WTC11 (cell line): ENCODE results near the gene SEL1L3. TPM values are rescaled to one million over a fixed set of nuclear protein-coding genes. Genes with fewer than 3 reads are reported as not detected.

Source experiments
- ATAC-seq: fragments of 200-7000 bp; cut with Tn5 transposase; 2 replicates; pipeline ENCODE4 v1.10.0; 2021; ENCODE audit warnings: mild to moderate bottlenecking, moderate library complexity
- CTCF ChIA-PET: fragments of 300-600 bp; sonication (Branson Sonifier 250); formaldehyde crosslinking; loops from one replicate; lab custom pipeline; 2021; ENCODE audit warnings: antibody characterized with exemption; lab: Charles Lee
- POLR2A ChIA-PET: fragments of 350-600 bp; sonication (Branson Sonifier 250); formaldehyde crosslinking; loops from one replicate; lab custom pipeline; 2021; ENCODE audit warnings: antibody characterized with exemption; lab: Charles Lee
- DNase-seq: peaks from one replicate; pipeline ENCODE4 v3.0.0; 2021; ENCODE audit warnings: low spot score
- H3K27ac Mint-ChIP-seq: 2 replicates; pipeline ENCODE4 v1.8.0; 2021; ENCODE audit warnings: mixed read lengths
- H3K27me3 Mint-ChIP-seq: 2 replicates; pipeline ENCODE4 v1.8.0; 2021; ENCODE audit warnings: low read depth, mild to moderate bottlenecking, moderate library complexity, mixed read lengths
- H3K36me3 Mint-ChIP-seq: 2 replicates; pipeline ENCODE4 v1.8.0; 2021; ENCODE audit warnings: mixed read lengths
- H3K4me1 Mint-ChIP-seq: 2 replicates; pipeline ENCODE4 v1.8.0; 2022; ENCODE audit warnings: mixed read lengths
- H3K4me3 Mint-ChIP-seq: 2 replicates; pipeline ENCODE4 v1.8.0; 2021; ENCODE audit warnings: mild to moderate bottlenecking, moderate library complexity, mixed read lengths
- H3K9me3 Mint-ChIP-seq: 2 replicates; pipeline ENCODE4 v1.8.0; 2021; ENCODE audit warnings: mixed read lengths
- ATF2 ChIP-seq: sonication (generic); formaldehyde crosslinking; IDR thresholded peaks from 2 replicates; pipeline ENCODE4 v1.8.1; 2022; ENCODE audit warnings: low read depth, missing genetic modification reagents, borderline replicate concordance
- CBFB ChIP-seq: sonication (generic); formaldehyde crosslinking; IDR thresholded peaks from 2 replicates; pipeline ENCODE4 v1.8.1; 2022; ENCODE audit warnings: mild to moderate bottlenecking, low read depth, missing genetic modification reagents
- GTF2I ChIP-seq: fragments of 250-450 bp; sonication (Bioruptor Pico); conservative IDR thresholded peaks from 2 replicates; pipeline ENCODE4 v1.4.0; 2021; ENCODE audit warnings: mild to moderate bottlenecking
- MLX ChIP-seq: sonication (generic); formaldehyde crosslinking; IDR thresholded peaks from 2 replicates; pipeline ENCODE4 v1.8.1; 2023; ENCODE audit warnings: mild to moderate bottlenecking, missing genetic modification reagents, moderate library complexity
- MYBL2 ChIP-seq: sonication (generic); formaldehyde crosslinking; IDR thresholded peaks from 2 replicates; pipeline ENCODE4 v1.8.1; 2023; ENCODE audit warnings: mild to moderate bottlenecking, moderate library complexity, missing genetic modification reagents
- NFATC4 ChIP-seq: fragments of 250-450 bp; sonication (Bioruptor Pico); IDR thresholded peaks from 2 replicates; pipeline ENCODE4 v1.9.0; 2021; ENCODE audit warnings: mild to moderate bottlenecking
- NFE2L1 ChIP-seq: sonication (generic); formaldehyde crosslinking; IDR thresholded peaks from 2 replicates; pipeline ENCODE4 v1.8.1; 2023; ENCODE audit warnings: missing genetic modification reagents
- TP53 ChIP-seq: sonication (generic); formaldehyde crosslinking; IDR thresholded peaks from 2 replicates; pipeline ENCODE4 v1.8.1; 2023; ENCODE audit warnings: mild to moderate bottlenecking, missing genetic modification reagents
- ZNF263 ChIP-seq: sonication (generic); formaldehyde crosslinking; IDR thresholded peaks from 2 replicates; pipeline ENCODE4 v1.8.1; 2022; ENCODE audit warnings: low read depth, mild to moderate bottlenecking, moderate library complexity, missing genetic modification reagents
- ZNF416 ChIP-seq: fragments of 250-450 bp; sonication (Bioruptor Pico); IDR thresholded peaks from 2 replicates; pipeline ENCODE4 v1.9.0; 2021; ENCODE audit warnings: mild to moderate bottlenecking, inconsistent platforms
- total RNA-seq: library from RNA; stranded (reverse); gene quantifications from 3 replicates; pipeline ENCODE4 v1.2.3, GENCODE V29; 2021
- TF ChIP-seq, protein P1 (sequence below): fragments of 250-450 bp; sonication (Bioruptor Pico); IDR thresholded peaks from 2 replicates; pipeline ENCODE4 v1.8.0; 2021; ENCODE audit warnings: mild to moderate bottlenecking
- TF ChIP-seq, protein P2 (sequence below): sonication (generic); formaldehyde crosslinking; IDR thresholded peaks from 2 replicates; pipeline ENCODE4 v1.8.0; 2023; ENCODE audit warnings: missing genetic modification reagents
- TF ChIP-seq, protein P3 (sequence below): fragments of 250-450 bp; sonication (Bioruptor Pico); IDR thresholded peaks from 2 replicates; pipeline ENCODE4 v1.9.0; 2021; ENCODE audit warnings: mild to moderate bottlenecking, borderline replicate concordance

SEL1L3 gene
- total RNA-seq, 1 experiment from 2014 or later, result 31.5 TPM

DNA sequence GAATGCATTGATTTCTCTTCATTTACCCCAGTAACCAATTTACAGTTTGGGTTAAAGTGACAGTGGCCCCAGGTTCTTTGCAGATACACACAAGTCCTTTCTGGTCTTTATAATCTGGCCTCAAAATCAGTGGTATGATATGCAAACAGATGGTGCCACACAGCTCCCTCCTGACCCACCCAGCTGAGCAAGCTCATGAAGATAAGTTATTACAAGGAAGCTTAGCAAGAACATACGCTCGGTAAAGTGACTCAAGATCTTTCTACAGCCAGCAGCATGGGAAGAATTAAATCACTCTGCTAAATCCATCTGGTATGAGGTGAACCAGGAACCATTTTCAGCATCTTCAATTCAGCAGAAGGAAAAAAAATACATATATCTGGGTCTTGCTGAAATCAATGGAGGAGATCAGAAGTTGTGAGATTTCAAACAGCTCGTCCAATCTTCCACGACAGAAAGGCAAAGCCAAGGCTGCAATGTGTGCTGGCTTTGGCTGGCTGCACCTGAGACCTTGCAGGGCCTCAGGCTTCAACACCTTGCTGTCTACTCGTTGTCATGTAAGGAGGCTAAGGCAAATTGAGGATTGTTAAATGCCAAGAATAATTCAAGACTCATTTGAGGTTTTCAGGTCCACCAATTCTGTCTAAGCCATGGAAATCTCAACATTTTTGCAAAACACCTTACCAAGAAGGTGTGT, 28.2 kb downstream of the SEL1L3 start (continued):
- TF ChIP-seq ATF2 (CRISPR knock-in tag) (no peak), GTF2I (no peak), NFE2L1 (CRISPR knock-in tag) (no peak)

DNA sequence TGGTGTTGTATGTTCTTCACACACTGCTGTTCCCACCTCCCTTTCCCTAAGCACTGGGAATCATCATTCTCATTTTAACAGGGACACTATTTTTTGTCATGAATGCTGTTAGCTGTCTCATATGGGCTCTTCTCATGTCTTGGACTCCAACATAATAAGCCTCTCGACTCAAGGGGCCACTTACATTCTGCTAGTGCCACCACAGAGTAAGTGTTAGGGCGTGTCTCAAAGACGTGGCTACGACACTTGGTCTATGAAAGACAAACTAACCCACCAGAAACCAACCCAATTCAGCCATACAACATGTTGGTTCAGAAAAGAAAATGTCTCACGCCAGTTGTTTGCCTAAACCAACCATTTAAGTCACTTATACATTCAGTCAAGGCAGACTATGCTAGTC, 32.2 kb downstream of the SEL1L3 start:
- H3K4me1 Mint-ChIP-seq, result peaks cover 5% of the 10 kb centered on the region
- H3K27me3 Mint-ChIP-seq, result no peaks in the 10 kb centered on the region
- H3K9me3 Mint-ChIP-seq, result no peaks in the 10 kb centered on the region
- H3K27ac Mint-ChIP-seq, result no peak overlapping the region
- ATAC-seq (no peak), DNase-seq (no peak)
- H3K4me3 Mint-ChIP-seq, result no peak overlapping the region
- peaks cover 11% of the 10 kb centered on the region; the same call in 1 of the 2 replicates for H3K36me3 Mint-ChIP-seq
- CTCF ChIA-PET, result no interaction called here
- POLR2A ChIA-PET, result no interaction called here
- no peak for TF ChIP-seq MLX (CRISPR knock-in tag)
- no peak for TF ChIP-seq TP53 (CRISPR knock-in tag)
- no peak for TF ChIP-seq ZNF263 (CRISPR knock-in tag)

DNA sequence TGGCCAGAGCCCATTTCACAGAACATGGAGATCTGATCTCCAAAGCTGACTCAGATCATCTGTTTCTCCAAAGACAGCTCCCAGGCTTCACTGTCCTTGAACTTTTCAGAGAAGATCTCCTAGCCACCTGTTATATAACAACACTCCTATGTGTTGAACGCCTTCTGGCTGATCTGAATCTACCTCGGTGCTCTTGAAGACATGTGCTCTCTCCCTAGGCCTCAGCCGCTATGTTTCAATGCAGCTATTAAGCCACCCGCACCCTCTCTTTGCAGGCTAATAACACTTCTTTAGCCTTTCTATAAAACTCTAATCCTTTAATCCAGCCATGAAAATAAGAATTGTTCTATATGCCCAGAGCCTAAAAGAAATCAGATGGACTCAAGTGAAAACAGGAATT, 34.9 kb downstream of the SEL1L3 start:
- ATAC-seq (no peak), DNase-seq (no peak)
- H3K9me3 Mint-ChIP-seq, result no peaks in the 10 kb centered on the region
- no peaks in the 10 kb centered on the region for H3K27me3 Mint-ChIP-seq
- TF ChIP-seq, protein P1, sequence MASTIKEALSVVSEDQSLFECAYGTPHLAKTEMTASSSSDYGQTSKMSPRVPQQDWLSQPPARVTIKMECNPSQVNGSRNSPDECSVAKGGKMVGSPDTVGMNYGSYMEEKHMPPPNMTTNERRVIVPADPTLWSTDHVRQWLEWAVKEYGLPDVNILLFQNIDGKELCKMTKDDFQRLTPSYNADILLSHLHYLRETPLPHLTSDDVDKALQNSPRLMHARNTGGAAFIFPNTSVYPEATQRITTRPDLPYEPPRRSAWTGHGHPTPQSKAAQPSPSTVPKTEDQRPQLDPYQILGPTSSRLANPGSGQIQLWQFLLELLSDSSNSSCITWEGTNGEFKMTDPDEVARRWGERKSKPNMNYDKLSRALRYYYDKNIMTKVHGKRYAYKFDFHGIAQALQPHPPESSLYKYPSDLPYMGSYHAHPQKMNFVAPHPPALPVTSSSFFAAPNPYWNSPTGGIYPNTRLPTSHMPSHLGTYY (CRISPR knock-in tag), result no peak
- TF ChIP-seq NFE2L1 (CRISPR knock-in tag), result no peak
- TF ChIP-seq ZNF416 (CRISPR knock-in tag), result no peak
- no peak for TF ChIP-seq NFATC4
- TF ChIP-seq, protein P2, sequence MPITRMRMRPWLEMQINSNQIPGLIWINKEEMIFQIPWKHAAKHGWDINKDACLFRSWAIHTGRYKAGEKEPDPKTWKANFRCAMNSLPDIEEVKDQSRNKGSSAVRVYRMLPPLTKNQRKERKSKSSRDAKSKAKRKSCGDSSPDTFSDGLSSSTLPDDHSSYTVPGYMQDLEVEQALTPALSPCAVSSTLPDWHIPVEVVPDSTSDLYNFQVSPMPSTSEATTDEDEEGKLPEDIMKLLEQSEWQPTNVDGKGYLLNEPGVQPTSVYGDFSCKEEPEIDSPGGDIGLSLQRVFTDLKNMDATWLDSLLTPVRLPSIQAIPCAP (CRISPR knock-in tag), result no peak
- TF ChIP-seq MYBL2, result no peak
- TF ChIP-seq CBFB (CRISPR knock-in tag), result no peak
- TF ChIP-seq, protein P3, sequence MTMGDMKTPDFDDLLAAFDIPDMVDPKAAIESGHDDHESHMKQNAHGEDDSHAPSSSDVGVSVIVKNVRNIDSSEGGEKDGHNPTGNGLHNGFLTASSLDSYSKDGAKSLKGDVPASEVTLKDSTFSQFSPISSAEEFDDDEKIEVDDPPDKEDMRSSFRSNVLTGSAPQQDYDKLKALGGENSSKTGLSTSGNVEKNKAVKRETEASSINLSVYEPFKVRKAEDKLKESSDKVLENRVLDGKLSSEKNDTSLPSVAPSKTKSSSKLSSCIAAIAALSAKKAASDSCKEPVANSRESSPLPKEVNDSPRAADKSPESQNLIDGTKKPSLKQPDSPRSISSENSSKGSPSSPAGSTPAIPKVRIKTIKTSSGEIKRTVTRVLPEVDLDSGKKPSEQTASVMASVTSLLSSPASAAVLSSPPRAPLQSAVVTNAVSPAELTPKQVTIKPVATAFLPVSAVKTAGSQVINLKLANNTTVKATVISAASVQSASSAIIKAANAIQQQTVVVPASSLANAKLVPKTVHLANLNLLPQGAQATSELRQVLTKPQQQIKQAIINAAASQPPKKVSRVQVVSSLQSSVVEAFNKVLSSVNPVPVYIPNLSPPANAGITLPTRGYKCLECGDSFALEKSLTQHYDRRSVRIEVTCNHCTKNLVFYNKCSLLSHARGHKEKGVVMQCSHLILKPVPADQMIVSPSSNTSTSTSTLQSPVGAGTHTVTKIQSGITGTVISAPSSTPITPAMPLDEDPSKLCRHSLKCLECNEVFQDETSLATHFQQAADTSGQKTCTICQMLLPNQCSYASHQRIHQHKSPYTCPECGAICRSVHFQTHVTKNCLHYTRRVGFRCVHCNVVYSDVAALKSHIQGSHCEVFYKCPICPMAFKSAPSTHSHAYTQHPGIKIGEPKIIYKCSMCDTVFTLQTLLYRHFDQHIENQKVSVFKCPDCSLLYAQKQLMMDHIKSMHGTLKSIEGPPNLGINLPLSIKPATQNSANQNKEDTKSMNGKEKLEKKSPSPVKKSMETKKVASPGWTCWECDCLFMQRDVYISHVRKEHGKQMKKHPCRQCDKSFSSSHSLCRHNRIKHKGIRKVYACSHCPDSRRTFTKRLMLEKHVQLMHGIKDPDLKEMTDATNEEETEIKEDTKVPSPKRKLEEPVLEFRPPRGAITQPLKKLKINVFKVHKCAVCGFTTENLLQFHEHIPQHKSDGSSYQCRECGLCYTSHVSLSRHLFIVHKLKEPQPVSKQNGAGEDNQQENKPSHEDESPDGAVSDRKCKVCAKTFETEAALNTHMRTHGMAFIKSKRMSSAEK (CRISPR knock-in tag), result no peak
- no peak overlapping the region for H3K27ac Mint-ChIP-seq
- H3K4me1 Mint-ChIP-seq, result peaks cover 5% of the 10 kb centered on the region
- ChIA-PET CTCF (interaction anchor here (0.6 to 1.1 kb wide), 2 partner anchors 21 to 36 kb away, joined by 4 read pairs; no protein-coding TSS in a partner anchor), POLR2A (no interaction called here)
- H3K4me3 Mint-ChIP-seq, result no peak overlapping the region
- H3K36me3 Mint-ChIP-seq, result peaks cover 11% of the 10 kb centered on the region; the same call in 1 of the 2 replicates
